T-cell (primary cell): ENCODE data around the gene DICER1. TPM values are rescaled to one million over a fixed set of nuclear protein-coding genes. Genes with fewer than 3 reads are reported as not detected.

Source experiments
- ATAC-seq, 4 experiments: fragments of 200-7000 bp in 3 of 4; fragments of 150-1000 bp in 1 of 4; cut with Tn5 transposase; replicated peaks in 1 of 4; 1 replicate in 3 of 4; 2 replicates in 1 of 4; pipeline ENCODE4 v1.10.0; 2021; ENCODE audit warnings: moderate library complexity in 3 of 4, mild to moderate bottlenecking in 2 of 4, moderate number of reproducible peaks in 1 of 4
- CTCF ChIA-PET, 2 donors: fragments of 300-600 bp; sonication (Branson Sonifier 250); formaldehyde crosslinking; loops; one replicate each; lab custom pipeline; 2022; ENCODE audit warnings: antibody characterized with exemption in 2 of 2; lab: Charles Lee
- POLR2A ChIA-PET, 2 donors: fragments of 300-600 bp; sonication (Branson Sonifier 250); formaldehyde crosslinking; loops; one replicate each; lab custom pipeline; 2022; ENCODE audit warnings: antibody characterized with exemption in 2 of 2; lab: Charles Lee
- DNase-seq, 35 experiments: peaks; one replicate each; pipeline versions ENCODE4 v3.0.0 to v3.0.0-alpha.2; 2013 to 2023
- H3K27ac ChIP-seq: one replicate; pipeline ENCODE4 v1.5.1; 2013; ENCODE audit warnings: low read length
- H3K27me3 ChIP-seq, 2 experiments: replicated peaks in 1 of 2; 1 replicate in 1 of 2; 2 replicates in 1 of 2; pipeline versions ENCODE4 v1.6.1 to v1.7.0; 2013; ENCODE audit warnings: low read length in 1 of 2, mixed read lengths in 1 of 2; ENCODE audit not compliant: control insufficient read depth in 2 of 2, insufficient read depth in 2 of 2; ENCODE audit errors: extremely low read depth in 1 of 2
- H3K36me3 ChIP-seq, 2 donors: 1 replicate in 1 of 2; 2 replicates in 1 of 2; pipeline versions ENCODE4 v1.6.1 to v1.7.0; 2013; ENCODE audit warnings: low read length in 1 of 2; ENCODE audit not compliant: control insufficient read depth in 2 of 2, insufficient read depth in 1 of 2; ENCODE audit errors: extremely low read depth in 1 of 2
- H3K4me1 ChIP-seq, 2 experiments: 1 replicate in 1 of 2; 2 replicates in 1 of 2; pipeline versions ENCODE4 v1.6.1 to v1.7.0; 2013; ENCODE audit warnings: low read length in 2 of 2, mixed read lengths in 1 of 2; ENCODE audit not compliant: insufficient read depth in 2 of 2, control insufficient read depth in 1 of 2; ENCODE audit errors: extremely low read depth in 1 of 2
- H3K4me3 ChIP-seq, 2 donors: 1 replicate in 1 of 2; 2 replicates in 1 of 2; pipeline versions ENCODE4 v1.5.1 to v1.7.0; 2013; ENCODE audit warnings: mild to moderate bottlenecking in 2 of 2, low read length in 1 of 2, moderate library complexity in 1 of 2; ENCODE audit not compliant: control insufficient read depth in 1 of 2; ENCODE audit errors: extremely low read depth in 1 of 2
- H3K9me3 ChIP-seq: 2 replicates; pipeline ENCODE4 v1.7.0; 2013
- H3K27ac Mint-ChIP-seq, 2 donors: one replicate each; pipeline ENCODE4 v1.8.0; 2020 to 2021; ENCODE audit warnings: mild to moderate bottlenecking in 2 of 2, mixed read lengths in 2 of 2
- H3K27me3 Mint-ChIP-seq, 2 donors: one replicate each; pipeline ENCODE4 v1.8.0; 2021 to 2022; ENCODE audit warnings: mixed read lengths in 2 of 2
- H3K36me3 Mint-ChIP-seq: one replicate; pipeline ENCODE4 v1.8.0; 2021; ENCODE audit warnings: mixed read lengths
- H3K4me1 Mint-ChIP-seq, 3 donors: one replicate each; pipeline ENCODE4 v1.8.0; 2020 to 2022; ENCODE audit warnings: mixed read lengths in 3 of 3, mild to moderate bottlenecking in 1 of 3
- H3K4me3 Mint-ChIP-seq, 3 donors: one replicate each; pipeline ENCODE4 v1.8.0; 2020 to 2022; ENCODE audit warnings: mild to moderate bottlenecking in 3 of 3, mixed read lengths in 3 of 3, moderate library complexity in 3 of 3
- H3K9me3 Mint-ChIP-seq, 3 donors: one replicate each; pipeline ENCODE4 v1.8.0; 2020 to 2022; ENCODE audit warnings: mixed read lengths in 3 of 3
- WGBS: methylation state at CpG from one replicate; pipeline ENCODE4 v1.1.5; 2013; ENCODE audit warnings: missing lambda C conversion rate; ENCODE audit not compliant: insufficient coverage; 5-methylcytosine and 5-hydroxymethylcytosine counted together
- total RNA-seq, 35 experiments: library from RNA in 6 of 35; stranded (reverse) in 6 of 35; fragments of 120-200 nt in 1 of 35; gene quantifications; one replicate each; pipeline versions ENCODE4 v1.2.1 to v1.2.4 and lab custom pipeline; 2013 to 2026

DICER1 gene
- total RNA-seq, 5 donors from 2014 or later (not counting 1 experiment from before 2014, with no cell fraction given): 40.1 to 62.8 (median 57.8) TPM

DNA sequence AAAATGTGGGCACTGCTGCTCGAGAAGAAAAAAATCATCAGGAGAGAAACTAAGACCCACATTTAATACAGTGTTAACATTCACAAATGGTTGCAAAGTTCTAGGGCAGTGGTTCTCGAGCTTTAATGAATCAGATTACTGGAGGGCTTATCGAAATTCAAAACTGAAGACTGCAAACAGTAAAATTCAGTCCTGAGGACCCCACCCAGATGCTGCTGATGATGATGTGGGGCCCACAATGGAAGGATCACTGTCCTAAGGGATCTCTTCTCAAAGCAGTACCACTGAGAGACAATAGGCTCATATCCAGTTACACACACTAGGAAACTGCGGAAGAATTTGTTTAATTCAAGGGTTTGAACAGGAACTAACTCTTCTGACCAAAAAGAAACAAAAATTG lies 31.4 kb downstream of the DICER1 start:
- WGBS: 92% methylated on average over 2 of the region's 4 CpGs
- peaks cover 3 to 43% of the 10 kb centered on the region in 2 donors for H3K36me3 ChIP-seq
- H3K4me3 Mint-ChIP-seq: no peak overlapping the region
- ATAC-seq (no peak), DNase-seq (no peak)
- no peaks in the 10 kb centered on the region for H3K27me3 Mint-ChIP-seq
- no peak overlapping the region for H3K27ac Mint-ChIP-seq
- no peaks in the 10 kb centered on the region for H3K9me3 ChIP-seq
- CTCF ChIA-PET: no interaction called here
- H3K27me3 ChIP-seq: no peaks in the 10 kb centered on the region
- H3K9me3 Mint-ChIP-seq: no peaks in the 10 kb centered on the region
- POLR2A ChIA-PET: no interaction called here
- peaks cover 13 to 27% (median 23%) of the 10 kb centered on the region in 3 donors for H3K4me1 Mint-ChIP-seq
- H3K4me1 ChIP-seq: no peaks in the 10 kb centered on the region
- H3K36me3 Mint-ChIP-seq: peaks cover 60% of the 10 kb centered on the region
- no peak overlapping the region for H3K4me3 ChIP-seq
- no peak overlapping the region for H3K27ac ChIP-seq

DNA sequence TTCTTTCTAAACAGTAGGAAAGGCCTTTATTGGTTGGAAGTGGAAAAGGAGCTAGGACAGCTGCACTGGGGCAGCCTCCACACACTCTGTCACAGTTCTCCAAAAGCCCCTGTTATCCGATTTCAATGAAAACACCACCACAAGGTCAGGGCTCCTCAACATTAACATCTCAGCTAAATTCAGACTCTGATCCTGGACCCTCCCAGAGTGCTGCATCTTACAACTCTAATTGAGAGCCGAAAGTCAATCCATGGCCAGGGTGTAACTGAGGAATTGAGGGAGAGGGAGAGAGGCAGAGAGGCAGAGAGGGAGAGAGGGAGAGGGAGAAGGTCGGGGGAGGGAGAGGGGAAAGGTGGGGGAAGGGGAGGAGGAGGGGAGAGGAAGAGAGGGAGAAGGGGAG lies 32.1 kb downstream of the DICER1 start:
- WGBS: no CpG with 5 or more reads among the region's 3 CpGs
- Histone ChIP-seq H3K27me3 (no peaks in the 10 kb centered on the region), H3K4me1 (no peaks in the 10 kb centered on the region), H3K9me3 (no peaks in the 10 kb centered on the region), H3K4me3 (no peak overlapping the region), H3K27ac (no peak overlapping the region), H3K36me3 (peaks cover 3 to 41% of the 10 kb centered on the region in 2 donors)
- ATAC-seq (no peak), DNase-seq (no peak)
- H3K4me3 Mint-ChIP-seq: no peak overlapping the region
- ChIA-PET CTCF (no interaction called here), POLR2A (no interaction called here)
- peaks cover 61% of the 10 kb centered on the region for H3K36me3 Mint-ChIP-seq
- H3K9me3 Mint-ChIP-seq: no peaks in the 10 kb centered on the region
- H3K4me1 Mint-ChIP-seq: peaks cover 16 to 27% (median 23%) of the 10 kb centered on the region in 3 donors
- H3K27ac Mint-ChIP-seq: no peak overlapping the region
- no peaks in the 10 kb centered on the region for H3K27me3 Mint-ChIP-seq

DNA sequence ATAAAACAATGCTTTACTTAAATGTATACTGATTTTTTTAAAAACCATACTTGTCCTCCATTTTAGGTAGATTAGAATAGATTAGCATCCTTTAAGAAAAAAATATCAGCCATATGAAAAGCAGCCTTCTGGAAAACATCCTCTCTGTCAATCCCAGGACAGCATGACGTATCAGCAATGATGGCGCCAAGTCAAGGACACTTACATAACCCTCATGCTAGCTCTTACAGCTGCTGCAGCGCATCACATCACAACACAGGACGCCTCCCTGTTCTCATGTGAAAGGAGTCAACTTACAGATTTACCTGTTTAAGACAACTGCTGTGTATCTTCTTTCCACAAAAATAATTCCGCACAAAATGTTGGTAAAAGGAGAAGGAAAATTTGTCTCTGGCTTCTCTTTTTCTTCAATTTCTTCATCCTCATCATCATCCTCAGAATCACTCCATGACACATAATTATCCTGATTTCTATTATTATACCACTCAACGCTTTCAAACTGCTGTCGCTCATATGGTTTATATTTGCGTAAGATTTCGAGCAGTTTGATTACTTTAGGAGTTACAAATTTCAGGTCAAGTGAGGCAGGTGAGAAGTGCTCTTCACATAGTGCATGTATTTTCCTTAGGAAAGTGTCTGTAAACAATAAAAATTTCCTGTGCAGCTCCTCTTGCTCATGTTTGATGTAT lies 33.3 kb downstream of the DICER1 start:
- Histone ChIP-seq H3K36me3 (peaks cover 6 to 38% of the 10 kb centered on the region in 2 donors), H3K27me3 (no peaks in the 10 kb centered on the region), H3K9me3 (no peaks in the 10 kb centered on the region), H3K4me3 (no peak overlapping the region), H3K27ac (no peak overlapping the region), H3K4me1 (no peaks in the 10 kb centered on the region)
- peaks cover 14 to 22% (median 18%) of the 10 kb centered on the region in 3 donors for H3K4me1 Mint-ChIP-seq
- H3K36me3 Mint-ChIP-seq: peaks cover 61% of the 10 kb centered on the region
- WGBS: no CpG with 5 or more reads among the region's 9 CpGs
- ChIA-PET CTCF (no interaction called here), POLR2A (no interaction called here)
- no peaks in the 10 kb centered on the region for H3K27me3 Mint-ChIP-seq
- no peak overlapping the region for H3K4me3 Mint-ChIP-seq
- no peaks in the 10 kb centered on the region for H3K9me3 Mint-ChIP-seq
- ATAC-seq (no peak), DNase-seq (no peak)
- no peak overlapping the region for H3K27ac Mint-ChIP-seq

DNA sequence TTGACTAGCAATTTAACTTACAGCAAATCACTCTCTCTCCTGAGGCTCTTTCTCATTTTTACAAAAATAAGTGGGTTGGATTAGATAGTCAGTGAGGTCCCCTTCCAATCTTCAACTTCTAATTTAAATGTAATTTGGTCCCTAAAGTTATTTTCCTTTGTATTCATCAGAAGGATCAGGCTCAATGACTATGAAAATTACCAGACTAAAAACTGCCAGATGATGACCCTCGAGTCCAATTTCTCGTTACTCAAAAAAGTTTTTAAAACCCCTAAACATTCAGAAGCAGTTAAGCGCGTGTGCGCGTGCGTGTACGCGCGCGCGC lies 34.7 kb downstream of the DICER1 start:
- no peak for DNase-seq
- no peaks in the 10 kb centered on the region for H3K27me3 Mint-ChIP-seq
- H3K36me3 Mint-ChIP-seq: peaks cover 61% of the 10 kb centered on the region
- no peaks in the 10 kb centered on the region for H3K27me3 ChIP-seq
- peaks cover 6 to 46% of the 10 kb centered on the region in 2 donors for H3K36me3 ChIP-seq
- H3K27ac Mint-ChIP-seq: no peak overlapping the region
- H3K9me3 ChIP-seq: no peaks in the 10 kb centered on the region
- H3K9me3 Mint-ChIP-seq: no peaks in the 10 kb centered on the region
- H3K27ac ChIP-seq: no peak overlapping the region
- ChIA-PET CTCF (interaction anchor here in 1 of 2 donors (0.7 kb wide), 1 partner anchor 15 kb away, joined by 3 read pairs; no protein-coding TSS in a partner anchor), POLR2A (no interaction called here)
- no peak overlapping the region for H3K4me3 ChIP-seq
- no peak for ATAC-seq
- no peak overlapping the region for H3K4me3 Mint-ChIP-seq
- 100% methylated on average over 1 of the region's 12 CpGs for WGBS
- H3K4me1 ChIP-seq: no peaks in the 10 kb centered on the region
- peaks cover 7 to 13% (median 7%) of the 10 kb centered on the region in 3 donors for H3K4me1 Mint-ChIP-seq

DNA sequence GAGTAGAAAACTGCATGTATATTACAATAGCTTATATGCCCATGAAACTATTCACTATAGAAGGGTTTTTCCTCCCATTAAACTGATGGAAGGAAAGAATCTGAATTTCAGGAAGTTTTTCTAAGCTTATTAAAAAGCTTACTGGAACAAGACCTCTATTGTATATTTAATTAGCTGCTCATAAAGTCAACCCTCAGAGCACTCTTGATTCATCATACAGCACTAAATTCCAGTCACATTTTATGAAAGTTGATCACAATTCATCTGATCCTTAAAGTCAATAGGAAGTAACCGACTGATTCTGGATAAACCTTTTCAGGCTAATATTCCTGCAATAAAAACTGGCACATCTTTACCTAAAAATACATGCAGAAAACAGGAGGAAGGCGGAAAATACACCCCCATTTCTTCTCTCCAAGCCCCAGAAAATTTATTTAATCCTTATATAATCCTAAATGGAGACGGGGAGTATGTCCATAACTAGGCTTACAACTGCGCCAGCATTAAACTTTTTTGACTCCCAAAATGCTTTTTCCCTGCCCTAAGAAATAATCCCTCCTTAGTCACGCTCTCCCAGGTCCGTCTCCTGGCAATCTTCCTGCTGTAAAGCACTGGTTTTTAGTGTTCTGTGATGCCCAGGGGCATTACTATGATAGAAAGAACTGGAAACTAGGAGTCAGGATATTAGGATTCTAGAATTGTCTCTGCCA lies 35.3 kb downstream of the DICER1 start:
- no peak overlapping the region for H3K27ac Mint-ChIP-seq
- H3K36me3 Mint-ChIP-seq: peaks cover 62% of the 10 kb centered on the region

DNA sequence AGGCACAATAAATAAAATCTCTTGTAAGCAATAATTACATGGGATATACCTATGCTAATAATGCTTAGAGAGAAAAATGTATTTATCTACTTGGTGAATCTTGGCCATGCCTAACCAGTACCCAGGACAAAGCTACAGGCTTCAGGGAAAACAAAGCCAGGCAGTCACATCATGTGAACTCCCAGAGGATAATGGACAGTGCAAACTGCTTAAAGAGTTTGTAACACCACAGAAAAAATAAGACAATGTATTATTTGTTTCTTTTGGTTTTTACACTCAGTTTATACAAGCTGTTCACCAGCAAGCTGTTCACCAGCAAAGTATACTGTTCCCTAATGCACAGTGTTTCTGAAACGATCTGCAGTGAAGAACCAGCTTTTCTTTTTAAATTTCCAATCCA lies 38.0 kb downstream of the DICER1 start:
- H3K36me3 ChIP-seq: peaks cover 6 to 58% of the 10 kb centered on the region in 2 donors
- H3K27ac ChIP-seq: no peak overlapping the region
- Mint-ChIP-seq H3K27me3 (no peaks in the 10 kb centered on the region), H3K36me3 (peaks cover 60% of the 10 kb centered on the region), H3K4me3 (no peak overlapping the region), H3K4me1 (peaks cover 0 to 10% (median 2%) of the 10 kb centered on the region in 3 donors), H3K9me3 (no peaks in the 10 kb centered on the region), H3K27ac (no peak overlapping the region)
- H3K27me3 ChIP-seq: no peaks in the 10 kb centered on the region
- no peaks in the 10 kb centered on the region for H3K4me1 ChIP-seq
- WGBS: no CpG with 5 or more reads among the region's 1 CpG
- ATAC-seq: no peak
- POLR2A ChIA-PET: interaction anchor here in 1 of 2 donors (0.6 kb wide), 1 partner anchor 143 kb away, joined by 3 read pairs; no protein-coding TSS in a partner anchor
- no peaks in the 10 kb centered on the region for H3K9me3 ChIP-seq
- DNase-seq: no peak
- H3K4me3 ChIP-seq: no peak overlapping the region
- CTCF ChIA-PET: no interaction called here

More for the DNA sequence above, 35.3 kb downstream of the DICER1 start:
- DNase-seq: no peak
- POLR2A ChIA-PET: interaction anchor here in 1 of 2 donors (0.5 kb wide), 1 partner anchor 310 kb away, joined by 5 read pairs; no protein-coding TSS in a partner anchor
- Histone ChIP-seq H3K27ac (no peak overlapping the region), H3K36me3 (peaks cover 6 to 46% of the 10 kb centered on the region in 2 donors), H3K9me3 (no peaks in the 10 kb centered on the region), H3K4me1 (no peaks in the 10 kb centered on the region), H3K27me3 (no peaks in the 10 kb centered on the region), H3K4me3 (no peak overlapping the region)
- H3K27me3 Mint-ChIP-seq: no peaks in the 10 kb centered on the region
- H3K4me1 Mint-ChIP-seq: peaks cover 5 to 12% (median 7%) of the 10 kb centered on the region in 3 donors
- no peak for ATAC-seq
- H3K9me3 Mint-ChIP-seq: no peaks in the 10 kb centered on the region
- 100% methylated on average over 1 of the region's 6 CpGs for WGBS
- no peak overlapping the region for H3K4me3 Mint-ChIP-seq
- CTCF ChIA-PET: no interaction called here
